NB4 (cell line): Measurements from ENCODE around the gene NUDT3.

ENCODE experiments used
- CTCF ChIP-seq: IDR thresholded peaks from one replicate; pipeline ENCODE4 v1.5.1; 2012; ENCODE audit warnings: low read depth, low read length
- MAX ChIP-seq: IDR thresholded peaks from 2 replicates; pipeline ENCODE4 v1.6.1; 2011; ENCODE audit warnings: low read depth, low read length
- MYC ChIP-seq: IDR thresholded peaks from 2 replicates; pipeline ENCODE4 v1.6.1; 2011; ENCODE audit warnings: low read depth, low read length

DNA sequence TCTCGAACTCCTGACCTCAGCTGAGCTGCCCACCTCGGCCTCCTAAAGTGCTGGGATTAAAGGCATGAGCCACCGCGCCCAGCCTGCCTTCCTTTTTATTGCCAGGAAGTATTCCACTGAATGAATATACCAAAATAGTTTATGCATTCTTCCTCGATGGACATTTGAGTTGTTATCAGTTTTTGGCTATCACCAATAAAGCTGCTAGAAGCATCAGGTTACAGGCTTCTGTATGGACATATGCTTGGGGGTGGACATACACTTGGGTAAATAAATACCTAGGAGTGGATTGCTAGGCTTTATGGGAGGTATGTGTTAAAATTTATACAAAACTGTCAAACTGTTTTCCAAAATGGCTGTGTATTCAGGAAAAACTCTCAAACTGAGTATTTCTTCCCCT, 43.4 kb upstream of the NUDT3 start:
- TF ChIP-seq MAX (no peak), CTCF (no peak), MYC (no peak)
